ENCODE results near the gene ZNF385B. TPM values are rescaled to one million over a fixed set of nuclear protein-coding genes. Genes with fewer than 3 reads are reported as not detected.

The ZNF385B gene
- polyA plus RNA-seq, 1 donor (not counting 4 experiments of a cell fraction or from before 2014, with no cell fraction given): 0.17 TPM

DNA sequence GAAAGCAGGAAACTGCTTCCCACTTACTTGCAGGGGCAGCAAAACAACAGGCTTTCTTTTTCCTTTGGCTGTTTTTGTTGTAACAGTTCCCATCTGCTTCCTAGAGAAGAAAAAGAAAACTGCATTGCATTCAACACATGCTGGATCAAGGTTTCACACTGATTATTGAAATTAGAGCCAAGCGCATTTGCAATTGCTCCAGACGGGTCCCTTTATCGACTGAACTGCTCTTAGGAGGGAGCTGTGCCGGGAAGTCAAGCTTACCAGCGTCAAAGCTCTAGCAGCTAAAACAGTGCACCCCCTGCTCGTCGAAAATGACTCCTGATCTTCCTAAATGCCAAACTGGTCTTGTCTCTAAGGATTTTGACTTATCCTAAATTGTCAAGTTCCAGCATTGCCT is 432.8 kb downstream of the ZNF385B start:
- Histone ChIP-seq H3K27ac (ENCODE audit: control insufficient read depth, insufficient read depth, low read length) (no peak overlapping the region), H3K9ac (ENCODE audit: control insufficient read depth, extremely low read depth, insufficient read depth, low read length) (no peak overlapping the region), H3K9me3 (ENCODE audit: control insufficient read depth, low read depth, low read length) (no peaks in the 10 kb centered on the region), H2AFZ (ENCODE audit: control insufficient read depth, low read length) (no peak overlapping the region), H4K20me1 (ENCODE audit: control insufficient read depth, extremely low read depth, insufficient read depth, low read length) (no peaks in the 10 kb centered on the region), H3K9me1 (ENCODE audit: control insufficient read depth, extremely low read depth, insufficient read depth, low read length) (no peaks in the 10 kb centered on the region), H3K36me3 (ENCODE audit: control insufficient read depth in 2 of 2, extremely low read depth in 1 of 2, insufficient read depth in 2 of 2, low read length in 2 of 2) (no peaks in the 10 kb centered on the region), H3K27me3 (ENCODE audit: control insufficient read depth, extremely low read depth, insufficient read depth, low read length) (no peaks in the 10 kb centered on the region), H3K4me3 (ENCODE audit: control insufficient read depth in 2 of 3, extremely low read depth in 1 of 3, insufficient read depth in 2 of 3, low read depth in 1 of 3, low read length in 3 of 3) (no peak overlapping the region), H3K4me2 (ENCODE audit: control insufficient read depth, extremely low read depth, insufficient read depth, low read depth, low read length) (peak overlapping the region; percentile 33), H3K4me1 (ENCODE audit: control insufficient read depth, extremely low read depth, insufficient read depth, low read length) (no peaks in the 10 kb centered on the region), H3K79me2 (ENCODE audit: control insufficient read depth, insufficient read depth, low read length) (no peaks in the 10 kb centered on the region)
- FAIRE-seq (no peak), DNase-seq (ENCODE audit: low read depth, low spot score) (no peak)
- no peak for TF ChIP-seq EZH2 (IDR thresholded peaks at IDR 0.05; ENCODE audit: low read length)
- TF ChIP-seq, protein P1, sequence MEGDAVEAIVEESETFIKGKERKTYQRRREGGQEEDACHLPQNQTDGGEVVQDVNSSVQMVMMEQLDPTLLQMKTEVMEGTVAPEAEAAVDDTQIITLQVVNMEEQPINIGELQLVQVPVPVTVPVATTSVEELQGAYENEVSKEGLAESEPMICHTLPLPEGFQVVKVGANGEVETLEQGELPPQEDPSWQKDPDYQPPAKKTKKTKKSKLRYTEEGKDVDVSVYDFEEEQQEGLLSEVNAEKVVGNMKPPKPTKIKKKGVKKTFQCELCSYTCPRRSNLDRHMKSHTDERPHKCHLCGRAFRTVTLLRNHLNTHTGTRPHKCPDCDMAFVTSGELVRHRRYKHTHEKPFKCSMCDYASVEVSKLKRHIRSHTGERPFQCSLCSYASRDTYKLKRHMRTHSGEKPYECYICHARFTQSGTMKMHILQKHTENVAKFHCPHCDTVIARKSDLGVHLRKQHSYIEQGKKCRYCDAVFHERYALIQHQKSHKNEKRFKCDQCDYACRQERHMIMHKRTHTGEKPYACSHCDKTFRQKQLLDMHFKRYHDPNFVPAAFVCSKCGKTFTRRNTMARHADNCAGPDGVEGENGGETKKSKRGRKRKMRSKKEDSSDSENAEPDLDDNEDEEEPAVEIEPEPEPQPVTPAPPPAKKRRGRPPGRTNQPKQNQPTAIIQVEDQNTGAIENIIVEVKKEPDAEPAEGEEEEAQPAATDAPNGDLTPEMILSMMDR (optimal IDR thresholded peaks at IDR 0.05 in 1 of 3, IDR thresholded peaks at IDR 0.05 in 1 of 3, conservative IDR thresholded peaks at IDR 0.05 in 1 of 3; ENCODE audit: extremely low read depth in 1 of 3, insufficient read depth in 2 of 3, low read length in 3 of 3): no peak
- dilution Hi-C loops (cut with MboI; ENCODE audit: extremely low pct_ligation_motif_present, low sequenced_read_pairs): no loop called here

DNA sequence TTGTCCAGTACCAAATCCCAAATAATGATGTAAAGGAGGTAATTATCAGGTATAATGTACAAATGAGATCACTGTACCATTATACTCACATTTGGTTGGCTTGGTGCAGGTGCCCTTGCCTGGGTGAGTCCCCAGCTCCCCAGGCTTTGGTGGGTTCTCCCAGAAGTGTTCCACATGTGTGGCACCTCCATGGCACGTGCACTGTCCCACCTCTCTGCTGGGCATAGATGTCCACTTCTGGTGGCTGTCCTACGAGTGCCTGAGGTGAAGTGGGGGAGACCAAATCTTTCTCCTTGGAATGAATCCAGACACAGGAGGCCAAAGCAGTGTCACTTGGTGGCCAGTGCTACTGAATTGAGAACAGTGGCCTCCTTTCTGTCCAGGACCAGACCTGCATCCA is 434.3 kb downstream of the ZNF385B start:
- H3K4me2 ChIP-seq (ENCODE audit: control insufficient read depth, extremely low read depth, insufficient read depth, low read depth, low read length): no peak overlapping the region
- H4K20me1 ChIP-seq (ENCODE audit: control insufficient read depth, extremely low read depth, insufficient read depth, low read length): no peaks in the 10 kb centered on the region
- no peak overlapping the region for H3K9ac ChIP-seq (ENCODE audit: control insufficient read depth, extremely low read depth, insufficient read depth, low read length)
- no peaks in the 10 kb centered on the region for H3K79me2 ChIP-seq (ENCODE audit: control insufficient read depth, insufficient read depth, low read length)
- H3K4me1 ChIP-seq (ENCODE audit: control insufficient read depth, extremely low read depth, insufficient read depth, low read length): no peaks in the 10 kb centered on the region
- no peaks in the 10 kb centered on the region for H3K27me3 ChIP-seq (ENCODE audit: control insufficient read depth, extremely low read depth, insufficient read depth, low read length)
- H3K9me3 ChIP-seq (ENCODE audit: control insufficient read depth, low read depth, low read length): no peaks in the 10 kb centered on the region
- H3K9me1 ChIP-seq (ENCODE audit: control insufficient read depth, extremely low read depth, insufficient read depth, low read length): no peaks in the 10 kb centered on the region
- no peak overlapping the region for H2AFZ ChIP-seq (ENCODE audit: control insufficient read depth, low read length)
- H3K4me3 ChIP-seq (ENCODE audit: control insufficient read depth in 2 of 3, extremely low read depth in 1 of 3, insufficient read depth in 2 of 3, low read depth in 1 of 3, low read length in 3 of 3): no peak overlapping the region
- no peaks in the 10 kb centered on the region for H3K36me3 ChIP-seq (ENCODE audit: control insufficient read depth in 2 of 2, extremely low read depth in 1 of 2, insufficient read depth in 2 of 2, low read length in 2 of 2)
- TF ChIP-seq EZH2 (IDR thresholded peaks at IDR 0.05; ENCODE audit: low read length): no peak
- TF ChIP-seq, protein P1 (optimal IDR thresholded peaks at IDR 0.05 in 1 of 3, IDR thresholded peaks at IDR 0.05 in 1 of 3, conservative IDR thresholded peaks at IDR 0.05 in 1 of 3; ENCODE audit: extremely low read depth in 1 of 3, insufficient read depth in 2 of 3, low read length in 3 of 3): no peak
- dilution Hi-C loops (cut with MboI; ENCODE audit: extremely low pct_ligation_motif_present, low sequenced_read_pairs): no loop called here
- FAIRE-seq (no peak), DNase-seq (ENCODE audit: low read depth, low spot score) (no peak)
- no peak overlapping the region for H3K27ac ChIP-seq (ENCODE audit: control insufficient read depth, insufficient read depth, low read length)
